ENCODE data around the gene KCNT1.

GRCh38 chr9:135728436-135729110, 26.6 kb downstream of the KCNT1 start:
- TF ChIP-seq CTCF (optimal IDR thresholded peaks at IDR 0.05 in 1 of 3, IDR thresholded peaks at IDR 0.05 in 1 of 3, conservative IDR thresholded peaks at IDR 0.05 in 1 of 3; ENCODE audit: extremely low read depth in 1 of 3, insufficient read depth in 2 of 3, low read length in 3 of 3): no peak
- no peak for TF ChIP-seq EZH2 (IDR thresholded peaks at IDR 0.05; ENCODE audit: low read length)

Data from keratinocyte (primary cell).